Naive B cell (primary cell): Measurements from ENCODE around the gene NNT. TPM values are rescaled to one million over a fixed set of nuclear protein-coding genes. Genes with fewer than 3 reads are reported as not detected.
"Not testable (repeated sequence)": the region's sequence is repeated elsewhere in the genome, so short reads cannot be mapped to it uniquely, and the experiment has no call there.

ENCODE experiments used
- ATAC-seq, 2 donors: fragments of 150-1000 bp; cut with Tn5 transposase; 2 replicates each; pipeline ENCODE4 v1.10.0; 2021; ENCODE audit warnings: low read depth in 2 of 2, mild to moderate bottlenecking in 2 of 2, moderate library complexity in 2 of 2
- DNase-seq: peaks from one replicate; pipeline ENCODE4 v3.0.0; 2022
- H3K27ac Mint-ChIP-seq, 6 donors: one replicate each; pipeline ENCODE4 v1.8.0; 2020 to 2022; ENCODE audit warnings: mild to moderate bottlenecking in 6 of 6, mixed read lengths in 6 of 6, moderate library complexity in 5 of 6, inconsistent platforms in 2 of 6
- H3K27me3 Mint-ChIP-seq, 3 donors: one replicate each; pipeline ENCODE4 v1.8.0; 2021 to 2022; ENCODE audit warnings: mixed read lengths in 3 of 3, mild to moderate bottlenecking in 1 of 3
- H3K36me3 Mint-ChIP-seq, 2 donors: one replicate each; pipeline ENCODE4 v1.8.0; 2020 to 2022; ENCODE audit warnings: mixed read lengths in 2 of 2, inconsistent platforms in 1 of 2, mild to moderate bottlenecking in 1 of 2
- H3K4me1 Mint-ChIP-seq, 3 donors: one replicate each; pipeline ENCODE4 v1.8.0; 2020 to 2022; ENCODE audit warnings: mixed read lengths in 3 of 3, inconsistent platforms in 1 of 3, mild to moderate bottlenecking in 1 of 3, moderate library complexity in 1 of 3
- H3K4me3 Mint-ChIP-seq, 8 donors: one replicate each; pipeline ENCODE4 v1.8.0; 2020 to 2022; ENCODE audit warnings: mild to moderate bottlenecking in 8 of 8, mixed read lengths in 8 of 8, moderate library complexity in 8 of 8, inconsistent platforms in 2 of 8
- H3K9me3 Mint-ChIP-seq, 7 donors: one replicate each; pipeline ENCODE4 v1.8.0; 2020 to 2022; ENCODE audit warnings: mixed read lengths in 7 of 7, mild to moderate bottlenecking in 5 of 7, inconsistent platforms in 2 of 7, moderate library complexity in 1 of 7
- polyA plus RNA-seq, 6 donors: library from polyadenylated mRNA; unstranded; fragments of 300-500 nt; fragmentation: Illumina TruSeq; gene quantifications; one replicate each; pipeline ENCODE4 v1.2.3, GENCODE V29; 2021; ENCODE audit warnings: low read depth in 6 of 6

Gene NNT
- polyA plus RNA-seq, 6 donors from 2014 or later = 41.8 to 60.7 (median 45.8) TPM

DNA sequence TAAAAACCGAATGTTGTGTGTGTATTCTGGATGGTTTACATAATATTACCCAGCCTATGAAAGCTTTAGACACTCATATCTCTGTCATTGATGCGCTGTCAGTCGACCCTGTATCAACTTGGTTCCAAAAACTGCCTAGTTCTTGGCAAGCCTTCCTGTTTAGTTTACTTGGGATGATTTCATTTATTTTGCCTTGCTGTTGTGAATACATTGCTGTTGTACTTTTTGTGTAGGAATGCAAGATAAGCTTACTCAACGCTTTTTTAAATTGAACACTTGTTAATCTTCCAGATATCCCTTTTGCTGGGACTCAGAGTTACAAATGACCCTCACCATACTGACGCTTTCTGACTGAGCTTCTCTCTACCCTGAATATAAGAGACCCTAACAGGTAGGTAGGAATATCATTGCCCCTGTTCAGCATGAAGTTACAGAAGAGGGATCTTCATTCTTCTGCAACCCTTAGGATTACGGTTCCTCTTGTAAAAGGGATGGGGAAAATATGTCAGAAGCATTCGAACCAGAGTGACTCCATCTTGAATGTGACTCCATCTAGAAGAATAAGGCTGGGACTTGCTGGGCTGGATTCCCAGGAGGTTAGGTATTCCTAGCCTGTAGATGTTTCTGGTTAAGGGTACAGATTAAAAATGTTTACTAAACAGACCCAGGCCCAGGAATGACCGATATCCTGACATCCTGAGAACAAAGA lies 32.4 kb upstream of the NNT start:
- Mint-ChIP-seq H3K36me3 (peaks cover 5 to 6% of the 10 kb centered on the region in 2 donors), H3K27me3 (no peaks in the 10 kb centered on the region), H3K9me3 (no peaks in the 10 kb centered on the region), H3K4me1 (no peaks in the 10 kb centered on the region), H3K27ac (no peak overlapping the region), H3K4me3 (no peak overlapping the region)
- no peak for DNase-seq
- ATAC-seq = no peak

DNA sequence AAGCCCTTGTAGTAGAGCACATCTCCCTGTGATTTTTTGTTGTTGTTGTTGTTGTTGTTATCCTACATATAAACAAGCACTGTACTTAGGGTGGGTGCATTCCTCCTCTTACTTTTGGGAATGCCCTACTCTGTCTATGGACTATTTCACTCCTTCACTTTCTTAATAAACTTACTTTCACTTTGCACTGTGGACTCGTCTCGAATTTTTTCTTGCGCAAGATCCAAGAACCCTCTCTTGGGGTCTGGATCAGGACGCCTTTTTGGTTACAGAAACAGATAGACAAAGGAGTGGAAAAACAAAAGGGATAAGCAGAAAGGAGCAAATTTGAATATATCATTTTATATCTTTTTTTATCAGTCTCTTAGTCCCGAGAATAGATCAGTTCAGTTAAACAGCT lies 31.7 kb upstream of the NNT start:
- Mint-ChIP-seq H3K9me3 (no peaks in the 10 kb centered on the region), H3K4me3 (no peak overlapping the region), H3K4me1 (no peaks in the 10 kb centered on the region), H3K27me3 (no peaks in the 10 kb centered on the region), H3K27ac (no peak overlapping the region), H3K36me3 (peaks cover 5 to 9% of the 10 kb centered on the region in 2 donors)
- ATAC-seq = no peak
- DNase-seq = no peak

DNA sequence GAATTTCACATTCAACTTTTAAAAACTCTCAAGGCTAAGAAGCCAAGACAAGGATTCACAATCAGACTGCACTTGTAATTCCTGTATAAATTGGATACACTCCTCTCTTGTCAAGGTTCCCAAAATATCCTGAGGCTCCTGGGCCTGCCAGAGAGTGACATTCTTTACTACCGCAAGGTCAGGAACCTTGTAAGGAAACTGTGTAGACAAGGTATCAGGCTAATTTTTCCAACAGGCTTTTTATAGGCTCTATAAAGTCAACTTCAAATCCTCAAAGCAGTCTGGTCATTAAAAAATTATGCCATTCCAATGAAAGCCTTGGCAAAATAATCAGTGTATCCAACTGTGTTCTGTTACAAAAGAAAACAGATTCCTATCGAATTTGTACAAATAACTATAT lies 30.6 kb upstream of the NNT start:
- Mint-ChIP-seq H3K4me3 (no peak overlapping the region), H3K9me3 (no peaks in the 10 kb centered on the region), H3K27ac (no peak overlapping the region), H3K4me1 (no peaks in the 10 kb centered on the region), H3K36me3 (peaks cover 5 to 9% of the 10 kb centered on the region in 2 donors), H3K27me3 (no peaks in the 10 kb centered on the region)
- DNase-seq = no peak
- no peak for ATAC-seq

DNA sequence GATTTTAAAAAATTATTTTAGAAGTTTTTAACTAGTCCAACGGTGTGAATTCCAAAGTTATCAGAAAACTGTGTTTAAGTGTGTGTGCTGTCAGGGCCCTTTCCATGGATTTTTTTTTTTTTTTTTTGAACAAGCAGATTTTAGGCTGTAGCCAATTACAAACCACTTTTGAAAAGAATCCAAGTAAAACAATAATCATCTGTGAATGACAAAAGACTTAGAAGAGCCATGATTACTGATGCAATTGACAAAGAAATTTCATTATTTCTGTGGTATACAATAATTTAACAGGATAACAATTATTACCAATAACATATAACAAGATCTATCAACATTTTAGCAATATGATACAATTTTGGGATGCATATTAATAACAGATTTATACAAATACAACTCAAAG lies 29.9 kb upstream of the NNT start:
- ATAC-seq (no peak), DNase-seq (no peak)
- Mint-ChIP-seq H3K9me3 (no peaks in the 10 kb centered on the region), H3K4me3 (no peak overlapping the region), H3K4me1 (no peaks in the 10 kb centered on the region), H3K27me3 (no peaks in the 10 kb centered on the region), H3K27ac (no peak overlapping the region), H3K36me3 (peaks cover 5 to 9% of the 10 kb centered on the region in 2 donors)

GRCh38 chr5:43580402-43581210 lies 22.4 kb upstream of the NNT start:
- not testable (repeated sequence) for H3K27ac Mint-ChIP-seq

GRCh38 chr5:43581398-43581797 lies 21.6 kb upstream of the NNT start:
- peaks cover 8 to 9% of the 10 kb centered on the region in 2 donors for H3K36me3 Mint-ChIP-seq
- no peak for DNase-seq
- no peaks in the 10 kb centered on the region for H3K4me1 Mint-ChIP-seq
- no peaks in the 10 kb centered on the region for H3K27me3 Mint-ChIP-seq
- no peak overlapping the region for H3K4me3 Mint-ChIP-seq
- no peaks in the 10 kb centered on the region for H3K9me3 Mint-ChIP-seq
- no peak for ATAC-seq
- peak overlapping the region in 1 of 6 donors; percentile 59 for H3K27ac Mint-ChIP-seq

More at GRCh38 chr5:43580402-43581210, 22.4 kb upstream of the NNT start:
- not testable (repeated sequence) for H3K9me3 Mint-ChIP-seq, H3K4me1 Mint-ChIP-seq, ATAC-seq, H3K27me3 Mint-ChIP-seq, H3K4me3 Mint-ChIP-seq, DNase-seq
- peaks cover 9 to 11% of the 10 kb centered on the region in 2 donors for H3K36me3 Mint-ChIP-seq

- peaks cover 8 to 14% of the 10 kb centered on the region in 2 donors for H3K36me3 Mint-ChIP-seq
- H3K9me3 Mint-ChIP-seq = no peaks in the 10 kb centered on the region
- no peaks in the 10 kb centered on the region for H3K27me3 Mint-ChIP-seq
- no peak for DNase-seq
- ATAC-seq = no peak
- H3K4me3 Mint-ChIP-seq = no peak overlapping the region
- H3K27ac Mint-ChIP-seq = peak overlapping the region in 1 of 6 donors; percentile 56
- no peaks in the 10 kb centered on the region for H3K4me1 Mint-ChIP-seq
These were observed 20.6 kb upstream of the NNT start for GRCh38 chr5:43582082-43583005.

- ATAC-seq = no peak
- DNase-seq = no peak
- Mint-ChIP-seq H3K36me3 (peaks cover 8 to 14% of the 10 kb centered on the region in 2 donors), H3K27me3 (no peaks in the 10 kb centered on the region), H3K9me3 (no peaks in the 10 kb centered on the region), H3K27ac (peak overlapping the region in 1 of 6 donors; percentile 10), H3K4me1 (no peaks in the 10 kb centered on the region), H3K4me3 (no peak overlapping the region)
These were observed 19.3 kb upstream of the NNT start for GRCh38 chr5:43583724-43584123.

DNA sequence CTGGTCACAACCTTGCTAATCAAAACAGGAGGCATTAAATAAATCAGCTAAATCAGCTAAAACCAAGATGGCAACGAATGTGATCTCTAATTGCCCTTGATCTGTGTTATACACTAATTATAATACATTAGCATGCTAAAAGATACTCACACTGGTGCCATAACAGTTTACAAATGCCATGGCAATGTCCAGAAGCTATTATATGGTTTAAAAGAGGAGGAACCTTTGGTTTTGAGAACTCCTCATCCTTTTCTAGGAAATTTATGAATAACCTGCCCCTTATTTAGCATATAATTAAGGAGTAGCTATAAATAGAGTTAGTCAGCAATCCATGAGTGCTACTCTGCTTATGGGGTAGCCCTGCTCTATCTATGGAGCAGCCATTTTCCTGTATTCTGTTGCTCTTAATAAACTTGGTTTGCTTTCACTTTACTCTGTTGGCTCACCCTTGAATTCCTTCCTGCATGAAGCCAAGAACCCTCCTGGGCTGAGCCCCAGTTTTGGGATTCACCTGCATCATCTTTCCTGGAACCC lies 18.7 kb upstream of the NNT start:
- Mint-ChIP-seq H3K27me3 (no peaks in the 10 kb centered on the region), H3K4me3 (peak overlapping the region in 1 of 8 donors; percentile 53), H3K9me3 (no peaks in the 10 kb centered on the region), H3K27ac (no peak overlapping the region), H3K4me1 (no peaks in the 10 kb centered on the region), H3K36me3 (peaks cover 8 to 14% of the 10 kb centered on the region in 2 donors)
- DNase-seq (no peak), ATAC-seq (no peak)

GRCh38 chr5:43588842-43589241 lies 14.1 kb upstream of the NNT start:
- Mint-ChIP-seq H3K9me3 (no peaks in the 10 kb centered on the region), H3K27me3 (no peaks in the 10 kb centered on the region), H3K36me3 (peaks cover 0 to 5% of the 10 kb centered on the region in 2 donors), H3K27ac (no peak overlapping the region), H3K4me1 (no peaks in the 10 kb centered on the region), H3K4me3 (no peak overlapping the region)
- ATAC-seq (no peak), DNase-seq (no peak)

DNA sequence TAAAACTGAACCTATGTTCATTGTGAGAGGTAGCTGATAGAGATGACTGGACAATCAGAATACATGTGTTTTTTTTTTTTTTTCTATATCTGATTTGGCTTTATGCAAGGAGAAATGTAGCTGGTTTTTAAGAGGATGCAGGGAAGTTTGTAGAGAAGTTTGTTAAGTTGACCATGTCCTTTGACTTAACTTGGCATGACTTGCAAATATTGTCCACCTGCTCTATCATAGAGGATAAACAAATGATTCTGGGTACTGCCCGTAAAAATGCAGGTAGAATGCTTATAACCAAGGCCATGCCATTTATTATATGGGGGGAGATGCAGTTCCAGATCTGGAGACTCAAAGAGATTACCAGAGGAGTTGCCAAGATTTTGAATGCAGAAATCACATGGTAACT lies 13.7 kb upstream of the NNT start:
- ATAC-seq (no peak), DNase-seq (no peak)
- Mint-ChIP-seq H3K4me3 (no peak overlapping the region), H3K9me3 (no peaks in the 10 kb centered on the region), H3K27ac (no peak overlapping the region), H3K27me3 (no peaks in the 10 kb centered on the region), H3K36me3 (peaks cover 0 to 5% of the 10 kb centered on the region in 2 donors), H3K4me1 (no peaks in the 10 kb centered on the region)

GRCh38 chr5:43590700-43591099 lies 12.3 kb upstream of the NNT start:
- H3K27ac Mint-ChIP-seq = no peak overlapping the region
- H3K4me3 Mint-ChIP-seq = no peak overlapping the region
- no peaks in the 10 kb centered on the region for H3K27me3 Mint-ChIP-seq
- DNase-seq (no peak), ATAC-seq (no peak)
- H3K36me3 Mint-ChIP-seq = peaks cover 0 to 5% of the 10 kb centered on the region in 2 donors
- no peaks in the 10 kb centered on the region for H3K9me3 Mint-ChIP-seq
- H3K4me1 Mint-ChIP-seq = no peaks in the 10 kb centered on the region

GRCh38 chr5:43592363-43592762 lies 10.6 kb upstream of the NNT start:
- H3K27me3 Mint-ChIP-seq = no peaks in the 10 kb centered on the region
- H3K36me3 Mint-ChIP-seq = no peaks in the 10 kb centered on the region
- DNase-seq = no peak

More at GRCh38 chr5:43592363-43592762, 10.6 kb upstream of the NNT start:
- Mint-ChIP-seq H3K4me3 (no peak overlapping the region), H3K27ac (peak overlapping the region in 1 of 6 donors; percentile 92), H3K4me1 (no peaks in the 10 kb centered on the region), H3K9me3 (no peaks in the 10 kb centered on the region)
- ATAC-seq = no peak
